ENCODE results near the gene MAP2K3.

DNA sequence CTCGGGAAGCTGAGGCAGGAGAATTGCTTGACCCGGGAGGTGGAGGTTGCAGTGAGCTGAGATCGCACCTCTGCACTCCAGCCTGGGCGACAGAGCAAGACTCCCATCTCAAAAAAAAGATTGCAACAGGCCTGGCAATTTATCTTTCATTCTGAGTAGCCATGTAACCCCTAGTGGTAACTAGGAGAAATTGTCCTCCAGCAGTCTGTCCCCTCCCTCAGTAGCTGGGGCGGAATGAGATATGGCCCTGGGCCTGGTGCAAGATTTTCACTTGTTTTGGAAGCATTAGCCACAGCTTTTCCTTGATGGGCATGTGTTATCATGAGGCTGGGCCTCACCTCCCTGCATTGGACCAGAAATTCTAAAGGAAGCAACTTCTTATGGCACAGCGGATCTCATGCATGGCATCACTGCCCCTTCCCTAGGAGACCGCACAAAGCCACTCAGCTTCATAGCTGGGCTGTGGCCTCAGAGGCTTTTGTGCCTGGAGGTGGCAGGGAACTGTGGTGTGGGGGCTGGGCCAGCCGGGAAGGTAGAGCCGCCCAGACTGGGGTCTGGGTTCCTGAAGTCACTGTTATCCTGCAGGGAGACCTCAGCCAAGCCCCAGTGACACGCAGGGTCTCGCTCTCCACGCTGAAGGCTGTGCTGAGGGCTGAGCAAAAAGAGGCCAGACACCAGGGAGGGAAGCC lies 44.7 kb upstream of the MAP2K3 start:
- no peak for TF ChIP-seq MAFK (IDR thresholded peaks at IDR 0.05; ENCODE audit: low read depth, low read length)
- no peak for TF ChIP-seq BHLHE40 (IDR thresholded peaks at IDR 0.05; ENCODE audit: low read depth, low read length)
- TF ChIP-seq CTCF (conservative IDR thresholded peaks at IDR 0.05; ENCODE audit: low read depth, low read length): peak; percentile 42
- no peak for TF ChIP-seq POLR2A (IDR thresholded peaks at IDR 0.05; ENCODE audit: low read depth, low read length)
- TF ChIP-seq NFE2L2 (IDR thresholded peaks at IDR 0.05; ENCODE audit: low read depth, low read length): no peak
- no peak for TF ChIP-seq MAZ (IDR thresholded peaks at IDR 0.05; ENCODE audit: borderline replicate concordance, low read depth, low read length)
- TF ChIP-seq, protein P1, sequence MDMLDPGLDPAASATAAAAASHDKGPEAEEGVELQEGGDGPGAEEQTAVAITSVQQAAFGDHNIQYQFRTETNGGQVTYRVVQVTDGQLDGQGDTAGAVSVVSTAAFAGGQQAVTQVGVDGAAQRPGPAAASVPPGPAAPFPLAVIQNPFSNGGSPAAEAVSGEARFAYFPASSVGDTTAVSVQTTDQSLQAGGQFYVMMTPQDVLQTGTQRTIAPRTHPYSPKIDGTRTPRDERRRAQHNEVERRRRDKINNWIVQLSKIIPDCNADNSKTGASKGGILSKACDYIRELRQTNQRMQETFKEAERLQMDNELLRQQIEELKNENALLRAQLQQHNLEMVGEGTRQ (IDR thresholded peaks at IDR 0.05; ENCODE audit: low read depth, low read length): no peak
- no peak for TF ChIP-seq RFX5 (IDR thresholded peaks at IDR 0.05; ENCODE audit: low read depth, low read length)
- TF ChIP-seq MXI1 (IDR thresholded peaks at IDR 0.05; ENCODE audit: borderline replicate concordance, low read depth, low read length): no peak
- TF ChIP-seq RCOR1 (IDR thresholded peaks at IDR 0.05; ENCODE audit: insufficient replicate concordance, low read length): no peak
- peak; percentile 9; the same call in 1 of the 2 replicates for TF ChIP-seq SMC3 (IDR thresholded peaks at IDR 0.05; ENCODE audit: low read depth, low read length)
- peak; percentile 34 for TF ChIP-seq RAD21 (IDR thresholded peaks at IDR 0.05; ENCODE audit: low read length)
- no peak for TF ChIP-seq CHD1 (IDR thresholded peaks at IDR 0.05; ENCODE audit: low read depth, low read length)
- TF ChIP-seq CEBPB (IDR thresholded peaks at IDR 0.05; ENCODE audit: low read depth, low read length): peak; percentile 62
